Measurements from ENCODE around the gene IL18RAP. TPM values are rescaled to one million over a fixed set of nuclear protein-coding genes. Genes with fewer than 3 reads are reported as not detected.

The IL18RAP gene
- total and polyA plus RNA-seq, 2 donors from 2014 or later, result 2.0 TPM; not detected in 1

GRCh38 chr2:102485147-102485785, 62.3 kb downstream of the IL18RAP start:
- Histone ChIP-seq H3K9ac (ENCODE audit: low read length in 3 of 3) (no peak overlapping the region), H3K27me3 (ENCODE audit: control insufficient read depth, insufficient read depth, low read length) (no peaks in the 10 kb centered on the region), H3K4me3 (ENCODE audit: low read length in 3 of 3) (no peak overlapping the region), H3K4me1 (ENCODE audit: control insufficient read depth in 2 of 3, insufficient read depth in 2 of 3, low read depth in 1 of 3, low read length in 3 of 3) (peaks cover 0 to 2% (median 0%) of the 10 kb centered on the region in 3 donors), H3K36me3 (ENCODE audit: control insufficient read depth in 2 of 3, insufficient read depth in 3 of 3, low read length in 3 of 3) (no peaks in the 10 kb centered on the region), H3K27ac (ENCODE audit: low read depth in 2 of 2, low read length in 2 of 2) (no peak overlapping the region), H3K9me3 (ENCODE audit: control insufficient read depth in 2 of 3, insufficient read depth in 1 of 3, low read length in 3 of 3) (no peaks in the 10 kb centered on the region)
- intact Hi-C loops (cut with DNase I), result no loop called here
- no peak for TF ChIP-seq CTCF (IDR thresholded peaks at IDR 0.05; ENCODE audit: borderline replicate concordance, extremely low read depth, insufficient read depth)
- DNase-seq (no peak), FAIRE-seq (no peak)

GRCh38 chr2:102486941-102487702, 64.2 kb downstream of the IL18RAP start:
- Histone ChIP-seq H3K9ac (ENCODE audit: low read length in 3 of 3) (no peak overlapping the region), H3K27me3 (ENCODE audit: control insufficient read depth, insufficient read depth, low read length) (no peaks in the 10 kb centered on the region), H3K4me3 (ENCODE audit: low read length in 3 of 3) (no peak overlapping the region), H3K9me3 (ENCODE audit: control insufficient read depth in 2 of 3, insufficient read depth in 1 of 3, low read length in 3 of 3) (no peaks in the 10 kb centered on the region), H3K4me1 (ENCODE audit: control insufficient read depth in 2 of 3, insufficient read depth in 2 of 3, low read depth in 1 of 3, low read length in 3 of 3) (peaks cover 0 to 2% (median 0%) of the 10 kb centered on the region in 3 donors), H3K36me3 (ENCODE audit: control insufficient read depth in 2 of 3, insufficient read depth in 3 of 3, low read length in 3 of 3) (no peaks in the 10 kb centered on the region), H3K27ac (ENCODE audit: low read depth in 2 of 2, low read length in 2 of 2) (no peak overlapping the region)
- DNase-seq, result no peak
- TF ChIP-seq CTCF (IDR thresholded peaks at IDR 0.05; ENCODE audit: borderline replicate concordance, extremely low read depth, insufficient read depth), result no peak
- FAIRE-seq, result no peak
- intact Hi-C loops (cut with DNase I), result no loop called here

- Histone ChIP-seq H3K4me1 (ENCODE audit: control insufficient read depth in 2 of 3, insufficient read depth in 2 of 3, low read depth in 1 of 3, low read length in 3 of 3) (peaks cover 0 to 2% (median 0%) of the 10 kb centered on the region in 3 donors), H3K9ac (ENCODE audit: low read length in 3 of 3) (no peak overlapping the region), H3K27me3 (ENCODE audit: control insufficient read depth, insufficient read depth, low read length) (no peaks in the 10 kb centered on the region), H3K27ac (ENCODE audit: low read depth in 2 of 2, low read length in 2 of 2) (no peak overlapping the region), H3K9me3 (ENCODE audit: control insufficient read depth in 2 of 3, insufficient read depth in 1 of 3, low read length in 3 of 3) (no peaks in the 10 kb centered on the region), H3K36me3 (ENCODE audit: control insufficient read depth in 2 of 3, insufficient read depth in 3 of 3, low read length in 3 of 3) (no peaks in the 10 kb centered on the region), H3K4me3 (ENCODE audit: low read length in 3 of 3) (no peak overlapping the region)
- TF ChIP-seq CTCF (IDR thresholded peaks at IDR 0.05; ENCODE audit: borderline replicate concordance, extremely low read depth, insufficient read depth), result no peak
- DNase-seq (peak in 3 of 5 donors; percentile 17 to 50 (median 36)), FAIRE-seq (no peak)
- intact Hi-C loops (cut with DNase I), result no loop called here
Observed at GRCh38 chr2:102487761-102488462, 65.0 kb downstream of the IL18RAP start.
